Spleen (tissue), 11 donors: ENCODE data around the gene ACSS1. TPM values are rescaled to one million over a fixed set of nuclear protein-coding genes. Genes with fewer than 3 reads are reported as not detected.

Experiments
- DNase-seq: peaks from one replicate; pipeline ENCODE4 v3.0.0-alpha.2; 2020
- H3K27ac ChIP-seq, 8 donors: fragments of 200-600 bp; sonication (generic) in 7 of 8; 1 replicate in 4 of 8; 2 replicates in 4 of 8; pipeline versions ENCODE4 v1.5.0 to v1.8.0; 2016 to 2021; ENCODE audit warnings: inconsistent platforms in 4 of 8, mild to moderate bottlenecking in 4 of 8, moderate library complexity in 1 of 8
- H3K27me3 ChIP-seq, 7 donors: fragments of 200-600 bp; sonication (generic) in 6 of 7; replicated peaks in 1 of 7; 1 replicate in 4 of 7; 2 replicates in 3 of 7; pipeline versions ENCODE4 v1.5.0 to v1.8.0; 2016 to 2021; ENCODE audit warnings: inconsistent platforms in 3 of 7, mild to moderate bottlenecking in 1 of 7
- H3K36me3 ChIP-seq, 6 donors: fragments of 200-600 bp; sonication (generic) in 5 of 6; 1 replicate in 4 of 6; 2 replicates in 2 of 6; pipeline versions ENCODE4 v1.5.0 to v1.8.0; 2016 to 2021; ENCODE audit warnings: inconsistent platforms in 2 of 6
- H3K4me1 ChIP-seq, 6 donors: fragments of 200-600 bp; sonication (generic) in 5 of 6; 1 replicate in 3 of 6; 2 replicates in 3 of 6; pipeline versions ENCODE4 v1.5.0 to v1.8.0; 2016 to 2021; ENCODE audit warnings: inconsistent platforms in 3 of 6
- H3K4me3 ChIP-seq, 8 donors: fragments of 200-600 bp; sonication (generic) in 7 of 8; 1 replicate in 4 of 8; 2 replicates in 4 of 8; pipeline versions ENCODE4 v1.5.0 to v1.8.0; 2016 to 2021; ENCODE audit warnings: inconsistent platforms in 4 of 8, mild to moderate bottlenecking in 4 of 8, moderate library complexity in 2 of 8
- H3K9me3 ChIP-seq, 8 donors: fragments of 200-600 bp; sonication (generic) in 7 of 8; 1 replicate in 4 of 8; 2 replicates in 4 of 8; pipeline versions ENCODE4 v1.5.0 to v1.8.0; 2016 to 2021; ENCODE audit warnings: inconsistent platforms in 4 of 8
- CTCF ChIP-seq, 11 experiments: fragments of 200-600 bp in 7 of 11; fragments of 450-650 bp in 4 of 11; sonication (generic) in 4 of 11; IDR thresholded peaks in 8 of 11; conservative IDR thresholded peaks in 3 of 11; 1 replicate in 7 of 11; 2 replicates in 4 of 11; pipeline versions ENCODE4 v1.4.0 to v1.8.0; 2016 to 2021; ENCODE audit warnings: antibody characterized with exemption in 11 of 11, inconsistent platforms in 4 of 11, mild to moderate bottlenecking in 1 of 11
- POLR2A ChIP-seq, 3 donors: fragments of 450-650 bp; IDR thresholded peaks; one replicate each; pipeline ENCODE4 v1.5.1; 2017; ENCODE audit warnings: antibody characterized with exemption in 3 of 3, mild to moderate bottlenecking in 1 of 3
- POLR2AphosphoS5 ChIP-seq, 3 donors: sonication (generic); formaldehyde crosslinking; IDR thresholded peaks; one replicate each; pipeline ENCODE4 v1.5.1; 2017; ENCODE audit warnings: antibody characterized with exemption in 3 of 3
- WGBS, 5 donors: extraction: QIAGEN DNeasy Blood & Tissue Kit in 3 of 5; methylation state at CpG; one replicate each; pipeline versions ENCODE4 v1.1.5 to v1.1.7; 2013 to 2018; 5-methylcytosine and 5-hydroxymethylcytosine counted together
- intact Hi-C: fragments of 100-400 bp; cut with DNase I; formaldehyde crosslinking; loops from one replicate; pipeline ENCODE4 v1.15.0; 2023; ENCODE audit warnings: low total_unique reads
- polyA plus RNA-seq, 3 donors: library from polyadenylated mRNA; stranded (reverse); fragments of 200-250 nt; gene quantifications; one replicate each; pipeline ENCODE4 v1.2.1, GENCODE V29; 2013
- total RNA-seq, 7 donors: library from RNA; depleted of rRNA in 3 of 7; stranded (reverse); fragments of >200 nt in 3 of 7; fragmentation: NEBNext Ultra II Directional in 4 of 7; extraction: Animal tissue kit (Norgen Biotek cat#: 25700) in 4 of 7; gene quantifications; one replicate each; pipeline versions ENCODE4 v1.1.0 to v1.2.1, GENCODE V29; 2016 to 2021
- donor health status: healthy with polysubstance abuse.
- donor health status: DM: no; HTN: no; CAD: no; lungs with moderate emphysema.
- donor health status: DM: no; HTN: no; CAD: no.
- donor health status: Bipolar disorder and iron deficiency.
- donor health status: healthy.
- donor health status: DM: no; HTN: no; CAD: no.
- donor health status: DM: yes; HTN: yes; CAD: no.

ACSS1 gene
- total and polyA plus RNA-seq, 10 donors, result 20.3 to 50.8 (median 36.4) TPM

GRCh38 chr20:24986436-24987015, 71.4 kb downstream of the ACSS1 start:
- Histone ChIP-seq H3K4me1 (peaks cover 7 to 100% (median 45%) of the 10 kb centered on the region in 6 donors), H3K4me3 (peak overlapping the region in 1 of 8 donors; percentile 17), H3K36me3 (peaks cover 0 to 43% (median 5%) of the 10 kb centered on the region in 6 donors), H3K27ac (peak overlapping the region in 6 of 8 donors; percentile 40 to 97 (median 74)), H3K27me3 (no peaks in the 10 kb centered on the region), H3K9me3 (no peaks in the 10 kb centered on the region)
- DNase-seq, result no peak
- TF ChIP-seq POLR2A (IDR thresholded peaks at IDR 0.05) (no peak), POLR2AphosphoS5 (IDR thresholded peaks at IDR 0.05) (no peak), CTCF (IDR thresholded peaks at IDR 0.05 in 8 of 11, conservative IDR thresholded peaks at IDR 0.05 in 3 of 11) (no peak)
- intact Hi-C loops, result no loop called here
- 85 to 96% (median 92%) methylated on average over 7 of the region's 7 CpGs for WGBS, 5 donors

GRCh38 chr20:24985802-24986201, 72.1 kb downstream of the ACSS1 start:
- H3K36me3 ChIP-seq, result peaks cover 0 to 50% (median 8%) of the 10 kb centered on the region in 6 donors
- WGBS, 5 donors, result 52 to 66% (median 54%) methylated on average over 6 of the region's 6 CpGs
- H3K27ac ChIP-seq, result peak overlapping the region in 7 of 8 donors; percentile 23 to 97 (median 69)
- no peak for TF ChIP-seq CTCF (IDR thresholded peaks at IDR 0.05 in 8 of 11, conservative IDR thresholded peaks at IDR 0.05 in 3 of 11)
- no peak for TF ChIP-seq POLR2A (IDR thresholded peaks at IDR 0.05)
- TF ChIP-seq POLR2AphosphoS5 (IDR thresholded peaks at IDR 0.05), result no peak
- H3K9me3 ChIP-seq, result no peaks in the 10 kb centered on the region
- intact Hi-C loops, result no loop called here
- peaks cover under 1 to 100% (median 43%) of the 10 kb centered on the region in 6 donors for H3K4me1 ChIP-seq
- no peaks in the 10 kb centered on the region for H3K27me3 ChIP-seq
- DNase-seq, result peak; percentile 59
- peak overlapping the region in 1 of 8 donors; percentile 17 for H3K4me3 ChIP-seq

- intact Hi-C loops, result no loop called here
- peaks cover 0 to 100% (median 45%) of the 10 kb centered on the region in 6 donors for H3K4me1 ChIP-seq
- peak overlapping the region in 6 of 8 donors; percentile 40 to 97 (median 74) for H3K27ac ChIP-seq
- no peaks in the 10 kb centered on the region for H3K27me3 ChIP-seq
- peak overlapping the region in 1 of 8 donors; percentile 3 for H3K4me3 ChIP-seq
- TF ChIP-seq POLR2A (IDR thresholded peaks at IDR 0.05) (no peak), POLR2AphosphoS5 (IDR thresholded peaks at IDR 0.05) (peak in 1 of 3 donors; percentile 33), CTCF (IDR thresholded peaks at IDR 0.05 in 8 of 11, conservative IDR thresholded peaks at IDR 0.05 in 3 of 11) (no peak)
- H3K36me3 ChIP-seq, result peaks cover 0 to 57% (median 14%) of the 10 kb centered on the region in 6 donors
- DNase-seq, result peak; percentile 48
- H3K9me3 ChIP-seq, result no peaks in the 10 kb centered on the region
- WGBS, 5 donors, result 26 to 51% (median 39%) methylated on average over 3 of the region's 3 CpGs
Observed at GRCh38 chr20:24984961-24985640, 72.8 kb downstream of the ACSS1 start.

- 90 to 96% (median 91%) methylated on average over 8 of the region's 8 CpGs for WGBS, 5 donors
- Histone ChIP-seq H3K27me3 (no peaks in the 10 kb centered on the region), H3K9me3 (no peaks in the 10 kb centered on the region), H3K36me3 (peaks cover 0 to 61% (median 17%) of the 10 kb centered on the region in 6 donors), H3K4me1 (peaks cover 0 to 100% (median 45%) of the 10 kb centered on the region in 6 donors), H3K4me3 (no peak overlapping the region), H3K27ac (peak overlapping the region in 6 of 8 donors; percentile 40 to 97 (median 70))
- TF ChIP-seq POLR2A (IDR thresholded peaks at IDR 0.05) (no peak), POLR2AphosphoS5 (IDR thresholded peaks at IDR 0.05) (no peak), CTCF (IDR thresholded peaks at IDR 0.05 in 8 of 11, conservative IDR thresholded peaks at IDR 0.05 in 3 of 11) (no peak)
- peak; percentile 34 for DNase-seq
- intact Hi-C loops, result no loop called here
Observed at GRCh38 chr20:24983896-24984295, 74.0 kb downstream of the ACSS1 start.
